ENCODE measurements around the gene ZDHHC8. TPM values are rescaled to one million over a fixed set of nuclear protein-coding genes. Genes with fewer than 3 reads are reported as not detected.

ZDHHC8 gene
- total and polyA plus RNA-seq, 2 donors (not counting 1 experiment from before 2014, with no cell fraction given): 94.4 to 96.9 TPM

GRCh38 chr22:20165421-20165820 lies 33.8 kb downstream of the ZDHHC8 start:
- Histone ChIP-seq H3K4me3 (ENCODE audit: control extremely low read depth in 1 of 5, extremely low read depth in 1 of 5, insufficient read depth in 1 of 5, low read depth in 2 of 5, low read length in 4 of 5) (no peak overlapping the region), H2AFZ (ENCODE audit: insufficient read depth, low read depth, low read length, poor library complexity, severe bottlenecking) (no peak overlapping the region), H3K4me1 (ENCODE audit: control insufficient read depth in 2 of 2, insufficient read depth in 2 of 2, low read length in 2 of 2) (no peaks in the 10 kb centered on the region), H3K79me2 (ENCODE audit: control insufficient read depth, insufficient read depth, low read length) (no peaks in the 10 kb centered on the region), H3K9ac (ENCODE audit: low read length) (no peak overlapping the region), H3K27ac (ENCODE audit: low read length in 2 of 2) (no peak overlapping the region), H3K27me3 (replicated peaks in 1 of 4; ENCODE audit: control extremely low read depth in 1 of 4, control insufficient read depth in 3 of 4, insufficient read depth in 4 of 4, low read length in 3 of 4) (no peaks in the 10 kb centered on the region), H3K4me2 (replicated peaks; ENCODE audit: low read depth, low read length, poor library complexity, severe bottlenecking) (no peak overlapping the region), H3K36me3 (replicated peaks in 1 of 2; ENCODE audit: control extremely low read depth in 1 of 2, control insufficient read depth in 1 of 2, extremely low read depth in 1 of 2, insufficient read depth in 2 of 2, low read length in 1 of 2) (no peaks in the 10 kb centered on the region), H3K9me3 (ENCODE audit: control extremely low read depth in 1 of 3, control insufficient read depth in 2 of 3, insufficient read depth in 1 of 3, low read length in 2 of 3) (peaks cover 0 to 6% (median 0%) of the 10 kb centered on the region in 3 donors), H4K20me1 (ENCODE audit: control insufficient read depth, insufficient read depth, low read length, poor library complexity, severe bottlenecking) (no peaks in the 10 kb centered on the region)
- intact Hi-C loops (cut with micrococcal nuclease): loop anchor here (5.0 kb wide), 1 partner anchor 62 kb away; no protein-coding TSS in a partner anchor
- Mint-ChIP-seq H3K27me3 (peaks cover 1% of the 10 kb centered on the region), H3K4me1 (no peaks in the 10 kb centered on the region), H3K9me3 (ENCODE audit: insufficient read depth) (no peaks in the 10 kb centered on the region), H3K4me3 (no peak overlapping the region), H3K27ac (no peak overlapping the region)
- DNase-seq: no peak
- 99% methylated on average over 9 of the region's 12 CpGs for WGBS (ENCODE audit: insufficient coverage)
- ChIA-PET CTCF (no interaction called here), POLR2A (no interaction called here)
- no peak for ATAC-seq (ENCODE audit: low read depth)
- TF ChIP-seq, protein P1, sequence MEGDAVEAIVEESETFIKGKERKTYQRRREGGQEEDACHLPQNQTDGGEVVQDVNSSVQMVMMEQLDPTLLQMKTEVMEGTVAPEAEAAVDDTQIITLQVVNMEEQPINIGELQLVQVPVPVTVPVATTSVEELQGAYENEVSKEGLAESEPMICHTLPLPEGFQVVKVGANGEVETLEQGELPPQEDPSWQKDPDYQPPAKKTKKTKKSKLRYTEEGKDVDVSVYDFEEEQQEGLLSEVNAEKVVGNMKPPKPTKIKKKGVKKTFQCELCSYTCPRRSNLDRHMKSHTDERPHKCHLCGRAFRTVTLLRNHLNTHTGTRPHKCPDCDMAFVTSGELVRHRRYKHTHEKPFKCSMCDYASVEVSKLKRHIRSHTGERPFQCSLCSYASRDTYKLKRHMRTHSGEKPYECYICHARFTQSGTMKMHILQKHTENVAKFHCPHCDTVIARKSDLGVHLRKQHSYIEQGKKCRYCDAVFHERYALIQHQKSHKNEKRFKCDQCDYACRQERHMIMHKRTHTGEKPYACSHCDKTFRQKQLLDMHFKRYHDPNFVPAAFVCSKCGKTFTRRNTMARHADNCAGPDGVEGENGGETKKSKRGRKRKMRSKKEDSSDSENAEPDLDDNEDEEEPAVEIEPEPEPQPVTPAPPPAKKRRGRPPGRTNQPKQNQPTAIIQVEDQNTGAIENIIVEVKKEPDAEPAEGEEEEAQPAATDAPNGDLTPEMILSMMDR (IDR thresholded peaks at IDR 0.05): no peak
- no peak for TF ChIP-seq EZH2 (IDR thresholded peaks at IDR 0.05; ENCODE audit: borderline replicate concordance, insufficient read depth, low read depth, low read length, poor library complexity, severe bottlenecking)

- ATAC-seq (ENCODE audit: low read depth) (no peak), DNase-seq (no peak)
- H3K27ac Mint-ChIP-seq: no peak overlapping the region
- CTCF ChIA-PET: interaction anchor here (1.3 kb wide), 1 partner anchor 9 kb away, joined by 6 read pairs; no protein-coding TSS in a partner anchor
- Histone ChIP-seq H3K27me3 (replicated peaks in 1 of 4; ENCODE audit: control extremely low read depth in 1 of 4, control insufficient read depth in 3 of 4, insufficient read depth in 4 of 4, low read length in 3 of 4) (no peaks in the 10 kb centered on the region), H3K79me2 (ENCODE audit: control insufficient read depth, insufficient read depth, low read length) (no peaks in the 10 kb centered on the region), H4K20me1 (ENCODE audit: control insufficient read depth, insufficient read depth, low read length, poor library complexity, severe bottlenecking) (no peaks in the 10 kb centered on the region), H3K27ac (ENCODE audit: low read length in 2 of 2) (no peak overlapping the region), H3K4me2 (replicated peaks; ENCODE audit: low read depth, low read length, poor library complexity, severe bottlenecking) (no peak overlapping the region), H3K4me1 (ENCODE audit: control insufficient read depth in 2 of 2, insufficient read depth in 2 of 2, low read length in 2 of 2) (no peaks in the 10 kb centered on the region), H3K9ac (ENCODE audit: low read length) (no peak overlapping the region), H2AFZ (ENCODE audit: insufficient read depth, low read depth, low read length, poor library complexity, severe bottlenecking) (no peak overlapping the region), H3K36me3 (replicated peaks in 1 of 2; ENCODE audit: control extremely low read depth in 1 of 2, control insufficient read depth in 1 of 2, extremely low read depth in 1 of 2, insufficient read depth in 2 of 2, low read length in 1 of 2) (no peaks in the 10 kb centered on the region), H3K9me3 (ENCODE audit: control extremely low read depth in 1 of 3, control insufficient read depth in 2 of 3, insufficient read depth in 1 of 3, low read length in 2 of 3) (peaks cover 0 to 6% (median 0%) of the 10 kb centered on the region in 3 donors), H3K4me3 (ENCODE audit: control extremely low read depth in 1 of 5, extremely low read depth in 1 of 5, insufficient read depth in 1 of 5, low read depth in 2 of 5, low read length in 4 of 5) (no peak overlapping the region)
- POLR2A ChIA-PET: no interaction called here
- intact Hi-C loops (cut with micrococcal nuclease): loop anchor here (5.0 kb wide), 1 partner anchor 61 kb away; no protein-coding TSS in a partner anchor
- H3K27me3 Mint-ChIP-seq: peaks cover 3% of the 10 kb centered on the region
- TF ChIP-seq EZH2 (IDR thresholded peaks at IDR 0.05; ENCODE audit: borderline replicate concordance, insufficient read depth, low read depth, low read length, poor library complexity, severe bottlenecking): no peak
- TF ChIP-seq, protein P1 (IDR thresholded peaks at IDR 0.05): no peak
- H3K4me3 Mint-ChIP-seq: no peak overlapping the region
- H3K9me3 Mint-ChIP-seq (ENCODE audit: insufficient read depth): no peaks in the 10 kb centered on the region
- no peaks in the 10 kb centered on the region for H3K4me1 Mint-ChIP-seq
- WGBS (ENCODE audit: insufficient coverage): 100% methylated on average over 5 of the region's 7 CpGs
Observed at GRCh38 chr22:20165913-20166312, 34.3 kb downstream of the ZDHHC8 start.

All from B cell (primary cell).